Spinal cord (tissue), 10 donors: ENCODE measurements around the gene CLIP1. TPM values are rescaled to one million over a fixed set of nuclear protein-coding genes. Genes with fewer than 3 reads are reported as not detected.
A peak's percentile ranks its signal among the peaks of the same experiment; 100 is the strongest.
"Not testable (repeated sequence)": the region's sequence is repeated elsewhere in the genome, so short reads cannot be mapped to it uniquely, and the experiment has no call there.

ENCODE experiments used
- DNase-seq, 6 donors: peaks; one replicate each; pipeline versions ENCODE4 v3.0.0 to v3.0.0-alpha.2; 2013 to 2015; ENCODE audit warnings: low spot score in 6 of 6, low read depth in 4 of 6
- H3K27ac ChIP-seq: one replicate; pipeline ENCODE4 v1.5.1; 2013; ENCODE audit warnings: low read depth, low read length, control low read depth
- H3K27me3 ChIP-seq: one replicate; pipeline ENCODE4 v1.6.1; 2013; ENCODE audit warnings: low read length; ENCODE audit not compliant: control insufficient read depth, insufficient read depth
- H3K36me3 ChIP-seq: one replicate; pipeline ENCODE4 v1.6.1; 2013; ENCODE audit warnings: low read length; ENCODE audit not compliant: control insufficient read depth, insufficient read depth
- H3K4me1 ChIP-seq: one replicate; pipeline ENCODE4 v1.6.1; 2013; ENCODE audit warnings: low read length; ENCODE audit not compliant: control insufficient read depth, insufficient read depth
- H3K4me3 ChIP-seq: one replicate; pipeline ENCODE4 v1.5.1; 2013; ENCODE audit warnings: low read depth, low read length, control low read depth
- H3K9me3 ChIP-seq: one replicate; pipeline ENCODE4 v1.6.1; 2013; ENCODE audit warnings: low read length; ENCODE audit not compliant: control insufficient read depth, insufficient read depth
- WGBS: methylation state at CpG from one replicate; pipeline ENCODE4 v1.1.5; 2013; ENCODE audit warnings: missing lambda C conversion rate; ENCODE audit not compliant: insufficient coverage; 5-methylcytosine and 5-hydroxymethylcytosine counted together
- polyA plus RNA-seq, 2 donors: library from polyadenylated mRNA; unstranded; fragments of 120-200 nt; gene quantifications; one replicate each; pipeline ENCODE4 v1.2.1, GENCODE V29; 2013; ENCODE audit not compliant: insufficient read length in 2 of 2
- total RNA-seq, 2 donors: library from RNA; depleted of rRNA in 1 of 2; stranded (reverse); fragments of 120-200 nt in 1 of 2; fragments of >200 nt in 1 of 2; gene quantifications; one replicate each; pipeline versions ENCODE4 v1.2.3 to v1.2.4, GENCODE V29; 2013 to 2014
- donor health status: healthy.

The CLIP1 gene
- total and polyA plus RNA-seq, 4 donors = 52.1 to 53.6 (median 52.9) TPM

GRCh38 chr12:122365226-122365625 is 57.2 kb downstream of the CLIP1 start:
- DNase-seq, H3K9me3 ChIP-seq, H3K27me3 ChIP-seq, H3K4me1 ChIP-seq, H3K4me3 ChIP-seq, H3K27ac ChIP-seq: not testable (repeated sequence)
- 59% methylated on average over 4 of the region's 5 CpGs for WGBS
- H3K36me3 ChIP-seq = peaks cover 27% of the 10 kb centered on the region

GRCh38 chr12:122363782-122364181 is 58.7 kb downstream of the CLIP1 start:
- Histone ChIP-seq H3K27me3 (no peaks in the 10 kb centered on the region), H3K9me3 (no peaks in the 10 kb centered on the region), H3K27ac (no peak overlapping the region), H3K36me3 (peaks cover 37% of the 10 kb centered on the region), H3K4me1 (peaks cover 4% of the 10 kb centered on the region), H3K4me3 (no peak overlapping the region)
- 99% methylated on average over 5 of the region's 9 CpGs for WGBS
- no peak for DNase-seq

- Histone ChIP-seq H3K27ac (no peak overlapping the region), H3K36me3 (peaks cover 38% of the 10 kb centered on the region), H3K4me3 (no peak overlapping the region), H3K4me1 (peaks cover 4% of the 10 kb centered on the region), H3K27me3 (no peaks in the 10 kb centered on the region), H3K9me3 (no peaks in the 10 kb centered on the region)
- WGBS = no CpG with 5 or more reads among the region's 1 CpG
- DNase-seq = no peak
These were observed 59.7 kb downstream of the CLIP1 start for GRCh38 chr12:122362755-122363154.

- H3K4me1 ChIP-seq, H3K9me3 ChIP-seq, DNase-seq, H3K4me3 ChIP-seq, H3K27me3 ChIP-seq, H3K27ac ChIP-seq: not testable (repeated sequence)
- WGBS = 100% methylated on average over 1 of the region's 2 CpGs
- H3K36me3 ChIP-seq = peaks cover 55% of the 10 kb centered on the region
These were observed 64.1 kb downstream of the CLIP1 start for GRCh38 chr12:122358403-122358802.

- H3K36me3 ChIP-seq = peaks cover 60% of the 10 kb centered on the region
- not testable (repeated sequence) for H3K4me1 ChIP-seq, H3K9me3 ChIP-seq, H3K27me3 ChIP-seq, DNase-seq, H3K27ac ChIP-seq, H3K4me3 ChIP-seq
- 97% methylated on average over 10 of the region's 32 CpGs for WGBS
These were observed 64.9 kb downstream of the CLIP1 start for GRCh38 chr12:122357536-122357935.

GRCh38 chr12:122356991-122357390 is 65.5 kb downstream of the CLIP1 start:
- H3K36me3 ChIP-seq = peaks cover 64% of the 10 kb centered on the region
- 100% methylated on average over 3 of the region's 27 CpGs for WGBS
- not testable (repeated sequence) for H3K4me1 ChIP-seq, H3K27me3 ChIP-seq, H3K4me3 ChIP-seq, DNase-seq, H3K9me3 ChIP-seq, H3K27ac ChIP-seq

GRCh38 chr12:122356192-122356635 is 66.3 kb downstream of the CLIP1 start:
- Histone ChIP-seq H3K4me1 (no peaks in the 10 kb centered on the region), H3K36me3 (peaks cover 59% of the 10 kb centered on the region), H3K27me3 (no peaks in the 10 kb centered on the region), H3K27ac (no peak overlapping the region), H3K4me3 (no peak overlapping the region), H3K9me3 (no peaks in the 10 kb centered on the region)
- peak in 5 of 6 donors; percentile 22 to 80 (median 32) for DNase-seq
- 22% methylated on average over 1 of the region's 3 CpGs for WGBS

GRCh38 chr12:122355706-122356105 is 66.8 kb downstream of the CLIP1 start:
- 80% methylated on average over 11 of the region's 11 CpGs for WGBS
- no peak overlapping the region for H3K4me3 ChIP-seq
- H3K4me1 ChIP-seq = no peaks in the 10 kb centered on the region
- H3K27ac ChIP-seq = no peak overlapping the region
- peaks cover 55% of the 10 kb centered on the region for H3K36me3 ChIP-seq
- no peaks in the 10 kb centered on the region for H3K9me3 ChIP-seq
- H3K27me3 ChIP-seq = no peaks in the 10 kb centered on the region
- DNase-seq = peak in 1 of 6 donors; percentile 27

- Histone ChIP-seq H3K27me3 (no peaks in the 10 kb centered on the region), H3K9me3 (no peaks in the 10 kb centered on the region), H3K27ac (no peak overlapping the region), H3K4me3 (no peak overlapping the region), H3K4me1 (peaks cover 2% of the 10 kb centered on the region), H3K36me3 (peaks cover 53% of the 10 kb centered on the region)
- peak in 1 of 6 donors; percentile 91 for DNase-seq
- WGBS = 87% methylated on average over 24 of the region's 24 CpGs
These were observed 67.4 kb downstream of the CLIP1 start for GRCh38 chr12:122354958-122355641.

- Histone ChIP-seq H3K27ac (no peak overlapping the region), H3K36me3 (peaks cover 50% of the 10 kb centered on the region), H3K4me1 (peaks cover 4% of the 10 kb centered on the region), H3K4me3 (no peak overlapping the region), H3K27me3 (no peaks in the 10 kb centered on the region), H3K9me3 (no peaks in the 10 kb centered on the region)
- 100% methylated on average over 1 of the region's 8 CpGs for WGBS
- DNase-seq = no peak
These were observed 70.1 kb downstream of the CLIP1 start for GRCh38 chr12:122352394-122352793.
